SJSA1 (cell line): ENCODE data around the gene ACTN2. TPM values are rescaled to one million over a fixed set of nuclear protein-coding genes. Genes with fewer than 3 reads are reported as not detected.

Experiments
- DNase-seq, 2 experiments: peaks; one replicate each; pipeline ENCODE4 v3.0.0-alpha.2; 2015 to 2020; ENCODE audit warnings: low spot score in 2 of 2, low read depth in 1 of 2
- H3K27ac ChIP-seq: fragments of 250-450 bp; sonication (Bioruptor Pico); 2 replicates; pipeline ENCODE4 v1.5.1; 2020; ENCODE audit warnings: mild to moderate bottlenecking, moderate library complexity
- H3K27me3 ChIP-seq: fragments of 250-450 bp; sonication (Bioruptor Pico); replicated peaks from 2 replicates; pipeline ENCODE4 v1.5.1; 2020; ENCODE audit warnings: mild to moderate bottlenecking, moderate library complexity
- H3K36me3 ChIP-seq: fragments of 250-450 bp; sonication (Bioruptor Pico); 2 replicates; pipeline ENCODE4 v1.5.1; 2020; ENCODE audit warnings: mild to moderate bottlenecking
- H3K4me1 ChIP-seq: fragments of 250-450 bp; sonication (Bioruptor Pico); replicated peaks from 2 replicates; pipeline ENCODE4 v1.6.1; 2021; ENCODE audit warnings: mild to moderate bottlenecking
- H3K4me3 ChIP-seq: fragments of 250-450 bp; sonication (Bioruptor Pico); 2 replicates; pipeline ENCODE4 v1.5.1; 2020; ENCODE audit warnings: mild to moderate bottlenecking
- H3K9me3 ChIP-seq: fragments of 250-450 bp; sonication (Bioruptor Pico); replicated peaks from 2 replicates; pipeline ENCODE4 v1.5.1; 2020; ENCODE audit warnings: mild to moderate bottlenecking
- total RNA-seq: library from RNA; depleted of rRNA; stranded (reverse); fragments of >200 nt; shearing (Covaris generic); gene quantifications from 2 replicates; pipeline ENCODE4 v1.2.3, GENCODE V29; 2014

ACTN2 gene
- total RNA-seq, 1 experiment from 2014 or later: not detected

DNA sequence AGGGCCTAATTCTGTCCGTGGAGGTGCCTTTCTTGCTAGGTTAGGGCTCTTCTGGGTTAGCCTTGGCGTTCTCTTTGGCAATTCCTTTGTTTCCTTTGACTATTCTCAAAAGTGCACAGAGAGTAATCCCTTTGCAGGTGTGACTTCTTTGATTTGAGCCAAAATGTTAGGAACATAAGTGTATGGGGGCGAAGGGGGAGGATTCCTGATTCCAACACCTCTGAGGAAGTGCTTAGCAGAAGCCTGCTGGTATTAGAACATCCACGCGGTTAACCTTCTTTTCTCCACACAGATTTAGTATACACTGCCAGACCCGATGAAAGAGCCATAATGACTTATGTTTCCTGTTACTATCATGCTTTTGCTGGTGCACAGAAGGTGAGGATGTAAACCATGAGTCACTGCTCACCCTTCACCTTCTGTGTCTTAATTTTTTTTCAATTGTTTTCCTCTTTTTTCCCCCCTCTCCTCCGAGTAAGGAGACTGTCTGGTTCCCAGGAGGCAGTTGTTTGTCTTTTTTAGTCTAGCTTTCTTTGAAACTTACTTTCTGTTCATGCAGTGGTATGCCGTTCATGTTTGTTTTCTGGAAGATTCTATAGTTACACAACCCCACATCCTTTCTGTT is 48.0 kb downstream of the ACTN2 start:
- Histone ChIP-seq H3K27ac (no peak overlapping the region), H3K36me3 (no peaks in the 10 kb centered on the region), H3K4me3 (no peak overlapping the region), H3K9me3 (no peaks in the 10 kb centered on the region), H3K27me3 (no peaks in the 10 kb centered on the region), H3K4me1 (no peaks in the 10 kb centered on the region)
- DNase-seq: no peak

DNA sequence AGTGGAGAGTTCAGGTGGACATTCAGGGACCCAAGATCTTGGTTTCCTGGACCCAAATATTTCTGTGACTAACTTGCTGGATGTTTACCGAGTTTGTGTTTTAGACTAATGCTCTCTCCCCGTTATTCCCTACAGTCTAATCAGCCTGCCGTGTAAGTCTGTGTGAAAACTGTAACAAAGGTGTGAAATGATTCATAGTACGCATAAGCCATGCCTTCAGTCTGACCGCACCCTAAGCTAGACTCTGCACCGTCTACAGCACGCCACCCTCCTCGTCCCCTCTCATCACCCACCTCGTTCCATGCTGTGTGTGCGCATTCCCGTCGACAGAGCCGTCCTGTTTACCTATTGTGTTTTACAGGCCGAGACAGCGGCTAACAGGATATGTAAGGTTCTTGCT is 50.5 kb downstream of the ACTN2 start:
- no peak for DNase-seq
- H3K9me3 ChIP-seq: no peaks in the 10 kb centered on the region

DNA sequence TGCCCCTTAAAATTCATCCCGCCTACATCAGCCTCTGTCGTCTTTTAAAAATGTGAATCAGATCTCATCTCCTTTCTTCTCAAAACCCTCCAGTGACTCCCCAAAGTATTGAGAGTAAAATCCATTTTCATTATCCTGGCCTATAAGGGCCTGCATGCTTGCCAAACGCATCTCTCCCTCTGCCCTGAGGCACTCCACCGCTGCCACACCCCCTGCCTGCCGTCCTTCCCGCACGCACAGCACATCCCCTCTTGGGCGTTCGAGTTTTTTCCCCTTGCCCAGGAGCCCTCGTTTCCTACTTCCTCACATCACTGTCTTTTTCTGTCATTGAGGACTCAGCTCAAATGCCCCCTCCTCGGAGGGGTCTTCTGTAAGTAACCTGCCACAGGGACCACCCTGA is 55.5 kb downstream of the ACTN2 start:
- no peaks in the 10 kb centered on the region for H3K27me3 ChIP-seq
- no peaks in the 10 kb centered on the region for H3K4me1 ChIP-seq
- H3K27ac ChIP-seq: no peak overlapping the region
- no peaks in the 10 kb centered on the region for H3K9me3 ChIP-seq
- H3K36me3 ChIP-seq: no peaks in the 10 kb centered on the region
- no peak for DNase-seq
- H3K4me3 ChIP-seq: no peak overlapping the region

More for the DNA sequence above, 50.5 kb downstream of the ACTN2 start:
- Histone ChIP-seq H3K36me3 (no peaks in the 10 kb centered on the region), H3K4me3 (no peak overlapping the region), H3K27ac (no peak overlapping the region), H3K27me3 (no peaks in the 10 kb centered on the region), H3K4me1 (no peaks in the 10 kb centered on the region)

DNA sequence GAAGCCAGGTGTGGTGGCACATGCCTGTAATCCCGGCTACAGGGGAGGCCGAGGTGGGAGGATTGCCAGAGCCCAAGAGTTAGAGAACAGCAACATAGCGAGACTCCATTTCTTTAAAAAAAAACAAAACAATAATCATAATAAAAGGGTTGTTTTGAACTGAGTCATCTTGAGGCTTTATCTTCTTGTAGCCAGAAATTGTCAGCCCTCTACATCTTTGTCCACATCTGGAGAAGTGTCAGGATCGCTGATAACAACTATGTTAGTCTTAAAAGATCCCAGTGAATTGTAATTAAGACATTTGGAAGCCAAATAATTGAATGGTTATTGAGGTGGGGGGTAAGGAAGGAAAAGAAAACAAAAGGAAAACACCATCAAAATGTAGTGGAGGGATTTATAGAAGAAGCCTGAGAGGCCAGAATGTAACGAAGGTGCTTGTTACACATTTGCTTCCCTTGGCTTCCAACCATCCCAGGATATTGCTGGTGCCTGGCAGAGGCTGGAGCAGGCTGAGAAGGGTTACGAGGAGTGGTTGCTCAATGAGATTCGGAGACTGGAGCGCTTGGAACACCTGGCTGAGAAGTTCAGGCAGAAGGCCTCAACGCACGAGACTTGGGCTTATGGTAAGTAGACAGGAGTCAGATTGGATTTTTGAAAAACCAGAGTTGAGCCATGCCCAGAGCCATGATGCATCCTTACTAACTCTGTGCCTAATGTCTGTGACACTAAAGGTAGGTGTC is 56.3 kb downstream of the ACTN2 start:
- Histone ChIP-seq H3K27me3 (no peaks in the 10 kb centered on the region; the same call in 1 of the 2 replicates), H3K4me3 (no peak overlapping the region), H3K4me1 (no peaks in the 10 kb centered on the region), H3K9me3 (no peaks in the 10 kb centered on the region), H3K27ac (no peak overlapping the region), H3K36me3 (no peaks in the 10 kb centered on the region)
- no peak for DNase-seq

DNA sequence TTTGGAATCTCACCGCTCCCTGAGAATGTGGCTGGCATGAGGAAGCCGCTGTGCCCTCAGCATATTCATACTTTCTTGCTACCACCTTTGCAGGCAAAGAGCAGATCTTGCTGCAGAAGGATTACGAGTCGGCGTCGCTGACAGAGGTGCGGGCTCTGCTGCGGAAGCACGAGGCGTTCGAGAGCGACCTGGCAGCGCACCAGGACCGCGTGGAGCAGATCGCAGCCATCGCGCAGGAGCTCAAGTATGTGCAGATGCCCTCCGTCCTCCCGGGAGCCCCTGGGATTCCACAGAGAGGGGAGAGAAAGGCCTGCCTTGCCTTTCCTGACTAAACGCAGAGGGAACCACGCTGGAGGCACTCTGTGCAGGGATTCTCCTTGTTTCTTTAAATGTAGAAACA is 58.2 kb downstream of the ACTN2 start:
- Histone ChIP-seq H3K27me3 (peaks cover 4% of the 10 kb centered on the region; the same call in 1 of the 2 replicates), H3K4me3 (no peak overlapping the region), H3K9me3 (no peaks in the 10 kb centered on the region), H3K27ac (no peak overlapping the region), H3K36me3 (no peaks in the 10 kb centered on the region), H3K4me1 (no peaks in the 10 kb centered on the region)
- no peak for DNase-seq

DNA sequence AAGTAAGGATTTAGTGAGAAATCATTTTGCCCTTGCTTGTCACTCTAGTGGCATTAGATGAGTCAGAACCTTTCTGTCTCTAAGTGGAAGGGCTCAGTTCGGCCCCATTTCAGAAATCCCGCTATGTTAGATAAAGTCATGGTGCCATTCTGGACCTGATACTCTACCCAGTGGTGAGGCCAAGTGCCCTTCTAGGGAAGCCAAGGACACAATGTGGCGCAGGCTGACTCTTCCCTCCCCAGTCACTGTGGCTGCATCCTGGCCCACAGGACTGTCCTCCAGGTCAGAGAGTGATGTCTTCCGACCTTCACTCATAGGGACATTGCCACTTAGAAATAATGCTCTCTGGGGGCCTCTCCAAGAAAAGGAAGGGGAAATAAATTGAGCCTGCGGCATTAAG is 60.5 kb downstream of the ACTN2 start:
- Histone ChIP-seq H3K4me3 (no peak overlapping the region), H3K36me3 (no peaks in the 10 kb centered on the region), H3K4me1 (no peaks in the 10 kb centered on the region), H3K27ac (no peak overlapping the region), H3K9me3 (no peaks in the 10 kb centered on the region), H3K27me3 (peaks cover 7% of the 10 kb centered on the region; the same call in 1 of the 2 replicates)
- DNase-seq: no peak

DNA sequence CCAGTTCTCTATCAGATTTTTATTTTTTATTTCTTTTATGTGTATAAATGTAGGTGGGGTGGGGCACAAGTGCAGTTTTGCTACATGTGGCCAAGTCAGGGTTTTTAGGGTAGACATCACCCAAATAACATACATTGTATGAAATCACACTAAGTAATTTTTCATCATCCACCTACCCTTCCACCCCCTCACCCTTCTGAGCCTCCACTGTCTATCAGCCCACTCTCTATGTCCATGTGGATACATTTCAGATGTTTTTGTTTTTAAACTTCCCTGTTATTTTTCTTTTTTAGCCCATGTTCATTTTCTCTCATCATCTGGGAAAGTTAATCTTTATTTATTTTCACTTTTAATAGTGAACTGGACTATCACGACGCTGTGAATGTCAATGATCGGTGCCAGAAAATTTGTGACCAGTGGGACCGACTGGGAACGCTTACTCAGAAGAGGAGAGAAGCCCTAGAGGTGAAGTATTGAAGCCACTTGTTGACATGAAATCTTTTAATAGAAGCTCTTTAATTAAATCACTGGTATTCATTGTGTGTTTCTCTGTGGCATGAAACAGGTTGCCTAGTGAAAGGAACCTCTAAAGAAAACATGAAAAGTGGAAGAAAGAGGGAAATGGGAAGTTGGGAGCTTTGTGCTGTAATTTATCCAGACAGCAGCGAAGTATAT is 61.1 kb downstream of the ACTN2 start:
- H3K27ac ChIP-seq: no peak overlapping the region
- no peaks in the 10 kb centered on the region for H3K36me3 ChIP-seq
- H3K9me3 ChIP-seq: no peaks in the 10 kb centered on the region
- H3K4me3 ChIP-seq: no peak overlapping the region
- DNase-seq: no peak
- H3K27me3 ChIP-seq: peaks cover 7% of the 10 kb centered on the region; the same call in 1 of the 2 replicates
- no peaks in the 10 kb centered on the region for H3K4me1 ChIP-seq

DNA sequence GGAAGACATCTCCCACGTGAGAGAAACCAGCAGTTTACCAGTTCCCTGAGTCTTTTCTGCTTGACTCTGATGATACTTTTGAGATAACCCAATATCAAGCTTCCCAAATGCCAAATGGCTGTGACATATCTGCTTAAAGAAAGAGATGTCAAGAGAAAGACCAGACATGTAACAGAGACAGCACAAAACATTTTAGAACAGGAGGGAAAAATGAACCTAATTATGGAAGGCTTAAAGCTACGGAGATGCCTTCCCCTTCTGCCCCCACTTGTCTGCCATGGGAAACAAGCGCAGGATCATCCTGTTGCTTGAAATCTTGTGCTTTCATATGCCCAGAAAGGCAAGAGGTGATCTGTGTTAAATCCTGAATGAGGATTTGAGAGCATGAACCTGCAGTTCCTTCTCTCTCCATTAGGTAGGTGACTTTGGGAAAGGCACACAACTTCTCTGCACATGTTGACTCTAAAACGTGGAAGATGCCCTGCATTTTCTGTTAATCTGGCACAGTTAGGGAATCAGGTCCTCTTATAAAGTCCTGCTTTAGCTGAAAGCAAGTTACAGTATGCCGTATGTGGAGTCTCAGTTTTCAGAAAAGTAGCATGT is 62.1 kb downstream of the ACTN2 start:
- H3K27ac ChIP-seq: no peak overlapping the region
- H3K27me3 ChIP-seq: peaks cover 7% of the 10 kb centered on the region; the same call in 1 of the 2 replicates
- H3K4me1 ChIP-seq: no peaks in the 10 kb centered on the region
- DNase-seq: no peak
- no peaks in the 10 kb centered on the region for H3K36me3 ChIP-seq
- H3K4me3 ChIP-seq: no peak overlapping the region
- no peaks in the 10 kb centered on the region for H3K9me3 ChIP-seq

DNA sequence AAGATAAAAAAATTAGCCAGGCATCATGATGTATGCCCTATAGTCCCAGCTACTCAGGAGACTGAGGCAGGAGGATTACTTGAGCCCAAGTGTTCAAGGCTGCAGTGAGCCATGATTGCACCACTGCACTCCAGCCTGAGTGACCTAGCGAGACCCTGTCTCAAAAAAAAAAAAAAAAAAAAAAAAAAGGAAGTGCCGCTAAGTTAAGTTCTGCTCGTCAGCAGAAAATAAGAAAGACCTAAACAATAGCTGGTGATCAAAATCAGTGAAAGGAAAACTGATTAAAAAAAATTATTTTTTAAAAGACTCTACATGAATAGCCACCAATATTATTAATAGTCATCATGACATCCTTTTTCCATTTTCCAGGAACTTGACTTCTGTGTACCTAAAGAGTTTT is 64.6 kb downstream of the ACTN2 start:
- DNase-seq: no peak
- H3K4me3 ChIP-seq: no peak overlapping the region
- no peak overlapping the region for H3K27ac ChIP-seq
- no peaks in the 10 kb centered on the region for H3K36me3 ChIP-seq
- H3K9me3 ChIP-seq: no peaks in the 10 kb centered on the region
- peaks cover 7% of the 10 kb centered on the region; the same call in 1 of the 2 replicates for H3K27me3 ChIP-seq
- H3K4me1 ChIP-seq: no peaks in the 10 kb centered on the region

DNA sequence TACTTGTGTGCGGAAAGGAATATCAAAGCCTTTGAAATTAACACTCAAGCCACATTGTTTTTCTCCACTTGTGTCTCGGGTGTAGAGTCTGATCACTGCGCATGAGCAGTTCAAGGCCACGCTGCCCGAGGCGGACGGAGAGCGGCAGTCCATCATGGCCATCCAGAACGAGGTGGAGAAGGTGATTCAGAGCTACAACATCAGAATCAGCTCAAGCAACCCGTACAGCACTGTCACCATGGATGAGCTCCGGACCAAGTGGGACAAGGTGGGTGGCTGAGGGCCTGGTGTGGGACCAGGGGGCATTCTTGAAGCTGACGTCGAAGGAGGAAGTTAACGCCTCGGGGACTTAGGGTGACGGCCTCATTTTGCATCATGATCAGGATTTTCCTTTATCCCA is 65.1 kb downstream of the ACTN2 start:
- H3K36me3 ChIP-seq: no peaks in the 10 kb centered on the region
- H3K27me3 ChIP-seq: peaks cover 7% of the 10 kb centered on the region; the same call in 1 of the 2 replicates
- no peaks in the 10 kb centered on the region for H3K9me3 ChIP-seq
- H3K4me3 ChIP-seq: no peak overlapping the region
- H3K27ac ChIP-seq: no peak overlapping the region
- no peak for DNase-seq
- H3K4me1 ChIP-seq: no peaks in the 10 kb centered on the region

DNA sequence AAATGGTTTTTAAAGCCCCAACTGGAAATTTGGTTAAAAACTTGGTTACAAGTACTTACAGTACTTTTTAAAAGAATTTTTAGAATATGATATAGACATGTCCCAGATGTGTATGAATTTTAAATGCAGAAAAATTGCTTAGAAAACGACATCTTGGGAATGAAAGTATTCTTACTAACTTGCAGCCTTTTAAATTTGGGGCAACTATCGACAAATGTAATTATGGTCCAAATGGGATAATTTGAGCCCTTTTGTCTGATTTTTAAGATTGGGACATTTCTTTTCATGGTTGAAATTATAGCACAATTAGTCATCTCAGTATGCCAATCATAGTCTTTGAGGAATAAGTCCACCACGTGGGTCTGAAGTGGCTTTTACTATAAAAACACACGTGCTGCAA is 65.6 kb downstream of the ACTN2 start:
- Histone ChIP-seq H3K4me3 (no peak overlapping the region), H3K27ac (no peak overlapping the region), H3K27me3 (peaks cover 7% of the 10 kb centered on the region; the same call in 1 of the 2 replicates), H3K9me3 (no peaks in the 10 kb centered on the region), H3K36me3 (no peaks in the 10 kb centered on the region), H3K4me1 (no peaks in the 10 kb centered on the region)
- DNase-seq: no peak

DNA sequence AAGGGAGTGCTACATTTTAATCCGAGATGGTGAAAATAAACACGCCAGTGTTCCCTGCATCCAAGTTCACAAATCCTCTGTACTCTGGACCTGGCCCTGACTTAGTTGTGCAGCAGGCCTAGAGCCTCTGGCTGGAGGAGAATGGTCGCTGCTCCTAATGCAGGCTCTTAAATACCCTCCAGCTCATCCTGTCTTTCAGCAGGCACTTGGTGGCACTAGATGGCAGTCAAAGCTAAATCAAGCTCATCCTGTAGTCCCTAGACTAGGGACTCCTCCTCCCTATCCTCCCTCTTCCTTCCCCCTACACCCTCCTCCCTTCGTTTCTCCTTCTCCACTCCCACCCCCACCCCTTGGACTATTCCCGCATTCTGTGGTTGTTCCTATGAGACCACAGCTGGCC is 67.2 kb downstream of the ACTN2 start:
- H3K4me1 ChIP-seq: no peaks in the 10 kb centered on the region
- no peak overlapping the region for H3K4me3 ChIP-seq
- no peaks in the 10 kb centered on the region for H3K36me3 ChIP-seq
- no peak overlapping the region for H3K27ac ChIP-seq
- H3K27me3 ChIP-seq: 0 out of 2 replicates have a peak, but pooled peaks cover 7% of the 10 kb centered on the region
- H3K9me3 ChIP-seq: no peaks in the 10 kb centered on the region
- DNase-seq: peak in 1 of 2 experiments; percentile 10

DNA sequence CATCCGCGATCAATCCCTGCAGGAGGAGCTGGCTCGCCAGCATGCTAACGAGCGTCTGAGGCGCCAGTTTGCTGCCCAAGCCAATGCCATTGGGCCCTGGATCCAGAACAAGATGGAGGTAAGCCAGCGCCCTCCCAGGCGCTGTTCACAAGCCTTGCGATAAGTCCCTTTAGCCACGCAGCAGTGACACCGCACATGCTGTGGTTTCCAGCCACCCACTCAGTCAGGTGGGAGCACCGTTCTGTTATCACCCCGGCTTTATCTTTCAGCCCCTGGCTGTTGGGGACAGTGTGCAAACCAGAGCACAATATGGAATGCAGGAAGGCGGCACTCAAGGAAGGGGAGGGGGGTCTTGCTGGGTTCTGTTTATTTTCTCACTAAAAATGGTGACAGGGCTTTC is 67.7 kb downstream of the ACTN2 start:
- H3K36me3 ChIP-seq: no peaks in the 10 kb centered on the region
- no peak overlapping the region for H3K4me3 ChIP-seq
- DNase-seq: no peak
- no peak overlapping the region for H3K27ac ChIP-seq
- H3K4me1 ChIP-seq: no peaks in the 10 kb centered on the region
- H3K9me3 ChIP-seq: no peaks in the 10 kb centered on the region
- H3K27me3 ChIP-seq: 0 out of 2 replicates have a peak, but pooled peaks cover 3% of the 10 kb centered on the region
